K562 (cell line): ENCODE results near the gene ATPAF2.

Experiments
- GTF2F1 ChIP-seq: IDR thresholded peaks from 2 replicates; pipeline ENCODE4 v1.6.1; 2011; ENCODE audit warnings: low read depth, low read length, improper control_type of control experiment
- POLR2A ChIP-seq: fragments of 450-650 bp; conservative IDR thresholded peaks from 2 replicates; pipeline ENCODE4 v1.6.1; 2016
- SAFB2 ChIP-seq: fragments of 200-400 bp; formaldehyde crosslinking; IDR thresholded peaks from 2 replicates; pipeline ENCODE4 v1.6.1; 2018; ENCODE audit warnings: borderline replicate concordance, low read length, low read depth, moderate library complexity; ENCODE audit not compliant: severe bottlenecking
- TBL1XR1 ChIP-seq, 2 experiments: IDR thresholded peaks; 2 replicates each; pipeline ENCODE4 v1.6.1; 2012; ENCODE audit warnings: improper control_type of control experiment in 2 of 2, low read length in 2 of 2, mild to moderate bottlenecking in 1 of 2
- ZKSCAN1 ChIP-seq: fragments of 150-350 bp; IDR thresholded peaks from 2 replicates; pipeline ENCODE4 v1.6.1; 2016; ENCODE audit warnings: low read depth, low read length
- ZNF384 ChIP-seq: IDR thresholded peaks from 2 replicates; pipeline ENCODE4 v1.6.1; 2012; ENCODE audit warnings: low read depth, low read length, improper control_type of control experiment
- TF ChIP-seq, protein P1 (sequence below), 3 experiments: IDR thresholded peaks in 2 of 3; conservative IDR thresholded peaks in 1 of 3; 2 replicates each; pipeline ENCODE4 v1.5.1; 2011 to 2012; ENCODE audit warnings: low read length in 3 of 3, mild to moderate bottlenecking in 3 of 3, control low read depth in 2 of 3, improper control_type of control experiment in 1 of 3, inconsistent platforms in 1 of 3, low read depth in 1 of 3, mixed read lengths in 1 of 3, moderate library complexity in 1 of 3; ENCODE audit not compliant: insufficient read depth in 2 of 3
- TF ChIP-seq, protein P2 (sequence below): fragments of 250-450 bp; sonication (Bioruptor Pico); IDR thresholded peaks from 2 replicates; pipeline ENCODE4 v1.4.0; 2020; ENCODE audit warnings: mild to moderate bottlenecking, moderate library complexity, borderline replicate concordance
- TF ChIP-seq, protein P3 (sequence below), 2 experiments: fragments of 450-650 bp; formaldehyde crosslinking in 1 of 2; IDR thresholded peaks; 2 replicates each; pipeline versions ENCODE4 v1.4.0 to v1.6.1; 2014 to 2020; ENCODE audit warnings: mild to moderate bottlenecking in 2 of 2, borderline replicate concordance in 1 of 2, low read depth in 1 of 2
- TF ChIP-seq, protein P4 (sequence below): sonication (generic); formaldehyde crosslinking; IDR thresholded peaks from 2 replicates; pipeline ENCODE4 v1.9.0; 2022; ENCODE audit warnings: mild to moderate bottlenecking, missing genetic modification reagents
- TF ChIP-seq, protein P5 (sequence below), 2 experiments: fragments of 450-650 bp in 1 of 2; sonication (generic) in 1 of 2; formaldehyde crosslinking in 1 of 2; IDR thresholded peaks in 1 of 2; conservative IDR thresholded peaks in 1 of 2; 2 replicates each; pipeline versions ENCODE4 v1.6.1 to v1.8.1; 2016 to 2023; ENCODE audit warnings: mild to moderate bottlenecking in 2 of 2, moderate library complexity in 2 of 2, inconsistent platforms in 1 of 2, missing genetic modification reagents in 1 of 2

DNA sequence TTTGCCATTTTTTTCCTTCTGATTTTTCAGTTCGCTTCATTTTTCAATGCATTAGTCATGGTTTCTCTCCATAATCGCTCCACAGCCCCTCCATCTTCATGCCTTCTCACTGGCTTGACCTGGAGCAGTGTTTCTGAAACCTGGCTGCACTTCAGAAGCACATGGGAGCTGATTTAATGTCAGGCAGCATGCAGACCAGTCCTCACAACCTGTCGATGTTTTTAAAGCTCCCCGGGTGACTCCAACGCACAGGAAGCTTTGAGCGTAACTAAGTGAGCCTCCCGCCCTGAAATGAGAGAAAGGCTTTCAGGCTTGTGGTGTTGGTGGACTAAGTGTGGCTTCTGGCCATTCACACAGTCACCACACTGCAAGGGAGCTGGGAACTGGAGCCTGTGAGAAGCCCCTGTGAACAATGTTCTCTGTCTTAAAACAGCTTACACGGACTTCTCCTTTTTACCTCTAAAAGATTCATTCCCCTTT, 31.9 kb upstream of the ATPAF2 start:
- TF ChIP-seq, protein P1, sequence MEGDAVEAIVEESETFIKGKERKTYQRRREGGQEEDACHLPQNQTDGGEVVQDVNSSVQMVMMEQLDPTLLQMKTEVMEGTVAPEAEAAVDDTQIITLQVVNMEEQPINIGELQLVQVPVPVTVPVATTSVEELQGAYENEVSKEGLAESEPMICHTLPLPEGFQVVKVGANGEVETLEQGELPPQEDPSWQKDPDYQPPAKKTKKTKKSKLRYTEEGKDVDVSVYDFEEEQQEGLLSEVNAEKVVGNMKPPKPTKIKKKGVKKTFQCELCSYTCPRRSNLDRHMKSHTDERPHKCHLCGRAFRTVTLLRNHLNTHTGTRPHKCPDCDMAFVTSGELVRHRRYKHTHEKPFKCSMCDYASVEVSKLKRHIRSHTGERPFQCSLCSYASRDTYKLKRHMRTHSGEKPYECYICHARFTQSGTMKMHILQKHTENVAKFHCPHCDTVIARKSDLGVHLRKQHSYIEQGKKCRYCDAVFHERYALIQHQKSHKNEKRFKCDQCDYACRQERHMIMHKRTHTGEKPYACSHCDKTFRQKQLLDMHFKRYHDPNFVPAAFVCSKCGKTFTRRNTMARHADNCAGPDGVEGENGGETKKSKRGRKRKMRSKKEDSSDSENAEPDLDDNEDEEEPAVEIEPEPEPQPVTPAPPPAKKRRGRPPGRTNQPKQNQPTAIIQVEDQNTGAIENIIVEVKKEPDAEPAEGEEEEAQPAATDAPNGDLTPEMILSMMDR (IDR thresholded peaks at IDR 0.05 in 2 of 3, conservative IDR thresholded peaks at IDR 0.05 in 1 of 3; ENCODE audit: insufficient read depth in 2 of 3, low read depth in 1 of 3, low read length in 3 of 3): no peak
- TF ChIP-seq, protein P2, sequence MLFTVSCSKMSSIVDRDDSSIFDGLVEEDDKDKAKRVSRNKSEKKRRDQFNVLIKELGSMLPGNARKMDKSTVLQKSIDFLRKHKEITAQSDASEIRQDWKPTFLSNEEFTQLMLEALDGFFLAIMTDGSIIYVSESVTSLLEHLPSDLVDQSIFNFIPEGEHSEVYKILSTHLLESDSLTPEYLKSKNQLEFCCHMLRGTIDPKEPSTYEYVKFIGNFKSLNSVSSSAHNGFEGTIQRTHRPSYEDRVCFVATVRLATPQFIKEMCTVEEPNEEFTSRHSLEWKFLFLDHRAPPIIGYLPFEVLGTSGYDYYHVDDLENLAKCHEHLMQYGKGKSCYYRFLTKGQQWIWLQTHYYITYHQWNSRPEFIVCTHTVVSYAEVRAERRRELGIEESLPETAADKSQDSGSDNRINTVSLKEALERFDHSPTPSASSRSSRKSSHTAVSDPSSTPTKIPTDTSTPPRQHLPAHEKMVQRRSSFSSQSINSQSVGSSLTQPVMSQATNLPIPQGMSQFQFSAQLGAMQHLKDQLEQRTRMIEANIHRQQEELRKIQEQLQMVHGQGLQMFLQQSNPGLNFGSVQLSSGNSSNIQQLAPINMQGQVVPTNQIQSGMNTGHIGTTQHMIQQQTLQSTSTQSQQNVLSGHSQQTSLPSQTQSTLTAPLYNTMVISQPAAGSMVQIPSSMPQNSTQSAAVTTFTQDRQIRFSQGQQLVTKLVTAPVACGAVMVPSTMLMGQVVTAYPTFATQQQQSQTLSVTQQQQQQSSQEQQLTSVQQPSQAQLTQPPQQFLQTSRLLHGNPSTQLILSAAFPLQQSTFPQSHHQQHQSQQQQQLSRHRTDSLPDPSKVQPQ (CRISPR knock-in tag): no peak
- TF ChIP-seq, protein P3, sequence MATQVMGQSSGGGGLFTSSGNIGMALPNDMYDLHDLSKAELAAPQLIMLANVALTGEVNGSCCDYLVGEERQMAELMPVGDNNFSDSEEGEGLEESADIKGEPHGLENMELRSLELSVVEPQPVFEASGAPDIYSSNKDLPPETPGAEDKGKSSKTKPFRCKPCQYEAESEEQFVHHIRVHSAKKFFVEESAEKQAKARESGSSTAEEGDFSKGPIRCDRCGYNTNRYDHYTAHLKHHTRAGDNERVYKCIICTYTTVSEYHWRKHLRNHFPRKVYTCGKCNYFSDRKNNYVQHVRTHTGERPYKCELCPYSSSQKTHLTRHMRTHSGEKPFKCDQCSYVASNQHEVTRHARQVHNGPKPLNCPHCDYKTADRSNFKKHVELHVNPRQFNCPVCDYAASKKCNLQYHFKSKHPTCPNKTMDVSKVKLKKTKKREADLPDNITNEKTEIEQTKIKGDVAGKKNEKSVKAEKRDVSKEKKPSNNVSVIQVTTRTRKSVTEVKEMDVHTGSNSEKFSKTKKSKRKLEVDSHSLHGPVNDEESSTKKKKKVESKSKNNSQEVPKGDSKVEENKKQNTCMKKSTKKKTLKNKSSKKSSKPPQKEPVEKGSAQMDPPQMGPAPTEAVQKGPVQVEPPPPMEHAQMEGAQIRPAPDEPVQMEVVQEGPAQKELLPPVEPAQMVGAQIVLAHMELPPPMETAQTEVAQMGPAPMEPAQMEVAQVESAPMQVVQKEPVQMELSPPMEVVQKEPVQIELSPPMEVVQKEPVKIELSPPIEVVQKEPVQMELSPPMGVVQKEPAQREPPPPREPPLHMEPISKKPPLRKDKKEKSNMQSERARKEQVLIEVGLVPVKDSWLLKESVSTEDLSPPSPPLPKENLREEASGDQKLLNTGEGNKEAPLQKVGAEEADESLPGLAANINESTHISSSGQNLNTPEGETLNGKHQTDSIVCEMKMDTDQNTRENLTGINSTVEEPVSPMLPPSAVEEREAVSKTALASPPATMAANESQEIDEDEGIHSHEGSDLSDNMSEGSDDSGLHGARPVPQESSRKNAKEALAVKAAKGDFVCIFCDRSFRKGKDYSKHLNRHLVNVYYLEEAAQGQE (IDR thresholded peaks at IDR 0.05; ENCODE audit: borderline replicate concordance): no peak
- TF ChIP-seq, protein P3 (CRISPR knock-in tag; IDR thresholded peaks at IDR 0.05; ENCODE audit: low read depth): no peak
- no peak for TF ChIP-seq ZKSCAN1
- TF ChIP-seq GTF2F1: no peak
- TF ChIP-seq SAFB2: no peak
- TF ChIP-seq, protein P4, sequence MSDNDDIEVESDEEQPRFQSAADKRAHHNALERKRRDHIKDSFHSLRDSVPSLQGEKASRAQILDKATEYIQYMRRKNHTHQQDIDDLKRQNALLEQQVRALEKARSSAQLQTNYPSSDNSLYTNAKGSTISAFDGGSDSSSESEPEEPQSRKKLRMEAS (CRISPR knock-in tag): no peak; the same call in 1 of the 2 replicates
- TF ChIP-seq, protein P5, sequence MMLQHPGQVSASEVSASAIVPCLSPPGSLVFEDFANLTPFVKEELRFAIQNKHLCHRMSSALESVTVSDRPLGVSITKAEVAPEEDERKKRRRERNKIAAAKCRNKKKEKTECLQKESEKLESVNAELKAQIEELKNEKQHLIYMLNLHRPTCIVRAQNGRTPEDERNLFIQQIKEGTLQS (IDR thresholded peaks at IDR 0.05): no peak
- TF ChIP-seq, protein P5 (CRISPR knock-in tag; conservative IDR thresholded peaks at IDR 0.05): no peak
- no peak for TF ChIP-seq POLR2A
- TF ChIP-seq TBL1XR1 (IDR thresholded peaks at IDR 0.05; ENCODE audit: low read length in 2 of 2): no peak
- TF ChIP-seq ZNF384: no peak
